Mesothelial cell of epicardium (in vitro differentiated cells): Measurements from ENCODE around the gene SUFU. TPM values are rescaled to one million over a fixed set of nuclear protein-coding genes. Genes with fewer than 3 reads are reported as not detected.
A peak's percentile ranks its signal among the peaks of the same experiment; 100 is the strongest.

ENCODE experiments used
- DNase-seq, 2 experiments: peaks; one replicate each; pipeline ENCODE4 v3.0.0; 2021; ENCODE audit warnings: low spot score in 2 of 2; ENCODE audit not compliant: unreplicated experiment in 2 of 2
- H3K27ac Mint-ChIP-seq: 2 replicates; pipeline ENCODE4 v1.8.0; 2021; ENCODE audit warnings: mixed read lengths
- H3K27me3 Mint-ChIP-seq: 2 replicates; pipeline ENCODE4 v1.8.0; 2021; ENCODE audit warnings: low read depth, mixed read lengths
- H3K36me3 Mint-ChIP-seq: 2 replicates; pipeline ENCODE4 v1.8.0; 2021; ENCODE audit warnings: mixed read lengths
- H3K4me1 Mint-ChIP-seq: 2 replicates; pipeline ENCODE4 v1.8.0; 2021; ENCODE audit warnings: mixed read lengths
- H3K4me3 Mint-ChIP-seq: 2 replicates; pipeline ENCODE4 v1.8.0; 2021; ENCODE audit warnings: mild to moderate bottlenecking, moderate library complexity, mixed read lengths
- H3K9me3 Mint-ChIP-seq: 2 replicates; pipeline ENCODE4 v1.8.0; 2021; ENCODE audit warnings: mixed read lengths
- total RNA-seq: library from RNA; stranded (reverse); gene quantifications from 3 replicates; pipeline ENCODE4 v1.2.1, GENCODE V29; 2021
- TF ChIP-seq, protein P1 (sequence below): fragments of 200-600 bp; sonication (generic); IDR thresholded peaks from one replicate; pipeline ENCODE4 v1.5.0; 2021; ENCODE audit warnings: antibody characterized with exemption; ENCODE audit not compliant: unreplicated experiment

SUFU gene
- total RNA-seq, 1 donor from 2014 or later = 33.4 TPM

DNA sequence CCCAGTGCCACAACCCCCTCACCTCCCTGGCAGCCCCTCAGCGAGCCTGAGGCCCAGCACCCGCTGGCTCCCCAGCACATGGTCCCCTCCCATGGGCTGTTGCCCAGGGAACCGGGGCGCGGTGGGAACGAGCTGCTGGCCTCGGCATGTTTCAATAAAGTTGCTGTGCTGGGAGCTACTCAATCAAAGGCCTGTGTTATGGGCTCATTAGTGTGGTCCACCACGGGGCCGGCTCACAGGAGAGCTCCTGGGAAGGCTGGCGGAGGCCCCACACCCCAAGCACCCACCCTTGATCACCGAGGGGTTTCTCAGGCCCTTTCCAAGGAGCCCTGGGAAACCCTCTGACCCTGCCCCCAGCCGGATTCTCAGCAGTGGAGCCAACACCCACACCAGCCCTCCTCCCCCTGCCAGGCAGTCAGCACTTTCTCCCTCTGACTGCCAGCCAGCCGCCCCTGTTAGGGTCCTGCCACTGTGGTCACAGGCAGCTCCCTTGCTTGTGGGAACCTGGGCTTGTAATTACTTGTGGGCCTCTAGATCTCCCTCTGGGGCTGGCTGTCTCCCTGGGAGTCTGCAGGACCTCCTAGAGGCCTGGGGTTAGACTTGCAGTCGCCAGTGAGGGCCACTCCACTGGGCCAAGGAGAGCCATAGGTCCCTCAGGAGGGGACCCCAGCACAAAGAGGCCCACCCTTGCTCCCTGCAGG, 115.7 kb downstream of the SUFU start:
- TF ChIP-seq, protein P1, sequence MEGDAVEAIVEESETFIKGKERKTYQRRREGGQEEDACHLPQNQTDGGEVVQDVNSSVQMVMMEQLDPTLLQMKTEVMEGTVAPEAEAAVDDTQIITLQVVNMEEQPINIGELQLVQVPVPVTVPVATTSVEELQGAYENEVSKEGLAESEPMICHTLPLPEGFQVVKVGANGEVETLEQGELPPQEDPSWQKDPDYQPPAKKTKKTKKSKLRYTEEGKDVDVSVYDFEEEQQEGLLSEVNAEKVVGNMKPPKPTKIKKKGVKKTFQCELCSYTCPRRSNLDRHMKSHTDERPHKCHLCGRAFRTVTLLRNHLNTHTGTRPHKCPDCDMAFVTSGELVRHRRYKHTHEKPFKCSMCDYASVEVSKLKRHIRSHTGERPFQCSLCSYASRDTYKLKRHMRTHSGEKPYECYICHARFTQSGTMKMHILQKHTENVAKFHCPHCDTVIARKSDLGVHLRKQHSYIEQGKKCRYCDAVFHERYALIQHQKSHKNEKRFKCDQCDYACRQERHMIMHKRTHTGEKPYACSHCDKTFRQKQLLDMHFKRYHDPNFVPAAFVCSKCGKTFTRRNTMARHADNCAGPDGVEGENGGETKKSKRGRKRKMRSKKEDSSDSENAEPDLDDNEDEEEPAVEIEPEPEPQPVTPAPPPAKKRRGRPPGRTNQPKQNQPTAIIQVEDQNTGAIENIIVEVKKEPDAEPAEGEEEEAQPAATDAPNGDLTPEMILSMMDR = no peak
- peak overlapping the region; percentile 79 for H3K27ac Mint-ChIP-seq
- peaks cover 15% of the 10 kb centered on the region for H3K4me1 Mint-ChIP-seq
- DNase-seq = no peak
- no peaks in the 10 kb centered on the region for H3K27me3 Mint-ChIP-seq
- peaks cover 21% of the 10 kb centered on the region for H3K36me3 Mint-ChIP-seq
- no peak overlapping the region for H3K4me3 Mint-ChIP-seq
- H3K9me3 Mint-ChIP-seq = no peaks in the 10 kb centered on the region

- TF ChIP-seq, protein P1 = no peak
- Mint-ChIP-seq H3K36me3 (peaks cover 25% of the 10 kb centered on the region), H3K4me1 (peaks cover 19% of the 10 kb centered on the region), H3K9me3 (no peaks in the 10 kb centered on the region), H3K27ac (peak overlapping the region; percentile 80), H3K4me3 (no peak overlapping the region), H3K27me3 (no peaks in the 10 kb centered on the region)
- DNase-seq = no peak
These were observed 116.4 kb downstream of the SUFU start for GRCh38 chr10:102620138-102620590.

- Mint-ChIP-seq H3K27ac (peak overlapping the region; percentile 80), H3K4me1 (peaks cover 24% of the 10 kb centered on the region), H3K9me3 (no peaks in the 10 kb centered on the region), H3K4me3 (no peak overlapping the region), H3K27me3 (no peaks in the 10 kb centered on the region), H3K36me3 (peaks cover 27% of the 10 kb centered on the region)
- no peak for DNase-seq
- TF ChIP-seq, protein P1 = no peak
These were observed 117.0 kb downstream of the SUFU start for GRCh38 chr10:102620591-102621442.

DNA sequence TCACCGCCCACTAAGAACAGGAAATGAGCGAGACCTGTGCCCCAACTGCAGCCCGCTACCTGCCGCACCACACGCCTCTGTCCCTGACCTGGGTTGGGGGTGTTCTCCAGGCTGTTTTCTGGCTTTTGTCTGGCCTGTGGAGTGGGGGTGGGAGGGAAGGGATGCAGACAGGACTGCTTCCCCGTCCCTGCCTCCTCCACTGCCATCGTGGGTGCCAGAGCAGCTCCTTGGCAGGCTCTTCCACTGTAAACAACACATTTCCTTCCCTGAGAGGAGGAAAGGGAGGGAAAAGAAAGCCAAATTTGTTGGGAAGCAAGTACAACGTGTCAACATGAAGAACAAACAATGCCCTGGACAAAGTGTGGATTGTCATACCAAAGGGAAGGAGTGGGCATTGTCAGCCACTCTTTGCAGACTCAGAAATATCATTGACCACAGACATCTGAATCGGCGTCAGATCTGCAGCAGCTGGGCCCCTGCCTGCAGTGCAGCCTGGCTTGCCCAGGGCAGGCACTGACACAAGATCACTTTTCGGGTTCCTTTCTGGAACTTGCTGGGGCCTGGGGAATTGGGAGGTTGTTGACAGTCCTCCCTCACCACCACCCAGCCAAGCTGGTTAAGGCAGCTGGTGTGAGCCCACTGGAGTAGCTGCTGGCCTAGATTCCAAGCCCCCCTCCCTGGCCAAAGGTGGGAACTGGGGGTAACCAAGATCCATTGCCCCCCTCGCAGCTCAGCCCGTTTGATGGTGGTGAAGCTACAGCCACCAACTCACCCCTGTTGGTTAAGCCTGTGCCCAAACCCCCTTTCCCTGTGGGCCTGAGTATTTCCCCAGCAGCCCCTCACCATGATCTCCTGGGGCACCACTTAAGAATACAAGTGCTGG, 117.9 kb downstream of the SUFU start:
- H3K36me3 Mint-ChIP-seq = peaks cover 27% of the 10 kb centered on the region
- H3K9me3 Mint-ChIP-seq = no peaks in the 10 kb centered on the region
- no peaks in the 10 kb centered on the region for H3K27me3 Mint-ChIP-seq
- H3K4me3 Mint-ChIP-seq = no peak overlapping the region
- peak overlapping the region; percentile 50 for H3K27ac Mint-ChIP-seq
- no peak for DNase-seq
- peaks cover 25% of the 10 kb centered on the region for H3K4me1 Mint-ChIP-seq
- TF ChIP-seq, protein P1 = no peak

- Mint-ChIP-seq H3K36me3 (peaks cover 19% of the 10 kb centered on the region), H3K27ac (no peak overlapping the region), H3K27me3 (no peaks in the 10 kb centered on the region), H3K4me3 (no peak overlapping the region), H3K4me1 (peaks cover 47% of the 10 kb centered on the region), H3K9me3 (no peaks in the 10 kb centered on the region)
- TF ChIP-seq, protein P1 = no peak
- DNase-seq = no peak
These were observed 120.3 kb downstream of the SUFU start for GRCh38 chr10:102624094-102624493.
